Endothelial cell of umbilical vein (primary cell): ENCODE data around the gene DNAH9. TPM values are rescaled to one million over a fixed set of nuclear protein-coding genes. Genes with fewer than 3 reads are reported as not detected.

Experiments
- BruUV-seq: library from RNA; stranded (reverse); fragments of 400-500 nt; replicated peaks from 2 replicates; lab custom pipeline; 2021; lab: Mats Ljungman, UMichigan
- CTCF ChIA-PET: fragments of 300-600, 350-600 bp; sonication (Branson Sonifier 250); formaldehyde crosslinking; loops from one replicate; lab custom pipeline; 2021; ENCODE audit warnings: antibody characterized with exemption, inconsistent platforms; lab: Charles Lee
- POLR2A ChIA-PET: fragments of 300-600, 350-600 bp; sonication (Branson Sonifier 250); formaldehyde crosslinking; loops from one replicate; lab custom pipeline; 2021; ENCODE audit warnings: antibody characterized with exemption, inconsistent platforms; lab: Charles Lee
- DNase-seq: peaks from one replicate; pipeline ENCODE4 v3.0.0-alpha.2; 2011; ENCODE audit warnings: low read depth, low spot score
- FAIRE-seq: peaks from 2 replicates; lab custom pipeline; 2011; peaks lifted over from hg19 to GRCh38; lab: Jason Lieb, UNC
- H2AFZ ChIP-seq: 2 replicates; pipeline ENCODE4 v1.6.0; 2012; ENCODE audit warnings: low read depth, low read length, control low read depth, inconsistent platforms
- H3K27ac ChIP-seq: 2 replicates; pipeline ENCODE4 v1.5.1; 2011; ENCODE audit warnings: low read depth, mild to moderate bottlenecking, control low read depth, low read length, moderate library complexity; ENCODE audit not compliant: insufficient read depth
- H3K27me3 ChIP-seq, 2 experiments: 2 replicates each; pipeline versions ENCODE4 v1.6.0 to v1.6.1; 2011; ENCODE audit warnings: low read length in 2 of 2, mixed read lengths in 1 of 2; ENCODE audit not compliant: control insufficient read depth in 2 of 2, insufficient read depth in 2 of 2
- H3K36me3 ChIP-seq, 2 experiments: 2 replicates in 1 of 2; 3 replicates in 1 of 2; pipeline ENCODE4 v1.5.1; 2011; ENCODE audit warnings: low read length in 2 of 2, mild to moderate bottlenecking in 1 of 2, moderate library complexity in 1 of 2; ENCODE audit not compliant: control insufficient read depth in 2 of 2, insufficient read depth in 2 of 2; ENCODE audit errors: extremely low read depth in 1 of 2
- H3K4me1 ChIP-seq: 3 replicates; pipeline ENCODE4 v1.5.1; 2011; ENCODE audit warnings: mild to moderate bottlenecking, low read length; ENCODE audit not compliant: control insufficient read depth, insufficient read depth; ENCODE audit errors: extremely low read depth
- H3K4me2 ChIP-seq: 2 replicates; pipeline ENCODE4 v1.6.1; 2011; ENCODE audit warnings: low read length, control low read depth, mixed read lengths; ENCODE audit not compliant: insufficient read depth
- H3K4me3 ChIP-seq, 3 experiments: fragments of 200-600 bp in 1 of 3; sonication (generic), shearing (Covaris generic) in 1 of 3; replicated peaks in 1 of 3; 2 replicates each; pipeline ENCODE4 v1.5.1; 2011 to 2016; ENCODE audit warnings: control low read depth in 3 of 3, low read length in 3 of 3, mild to moderate bottlenecking in 2 of 3, inconsistent platforms in 1 of 3, low read depth in 1 of 3, moderate library complexity in 1 of 3; ENCODE audit not compliant: insufficient read depth in 1 of 3
- H3K79me2 ChIP-seq: 2 replicates; pipeline ENCODE4 v1.6.0; 2012; ENCODE audit warnings: low read length, inconsistent platforms; ENCODE audit not compliant: control insufficient read depth, insufficient read depth
- H3K9ac ChIP-seq: replicated peaks from 2 replicates; pipeline ENCODE3; 2011; ENCODE audit warnings: low read length, control low read depth; ENCODE audit not compliant: insufficient read depth; ENCODE audit errors: extremely low read depth
- H3K9me1 ChIP-seq: replicated peaks from 3 replicates; pipeline ENCODE4 v1.6.0; 2011; ENCODE audit warnings: mild to moderate bottlenecking, low read length; ENCODE audit not compliant: control insufficient read depth, insufficient read depth; ENCODE audit errors: extremely low read depth
- H3K9me3 ChIP-seq: replicated peaks from 2 replicates; pipeline ENCODE4 v1.5.1; 2012; ENCODE audit warnings: low read length, inconsistent platforms; ENCODE audit not compliant: control insufficient read depth, insufficient read depth
- H4K20me1 ChIP-seq: replicated peaks from 2 replicates; pipeline ENCODE3; 2011; ENCODE audit warnings: mild to moderate bottlenecking, low read length; ENCODE audit not compliant: control insufficient read depth, insufficient read depth; ENCODE audit errors: extremely low read depth
- EZH2 ChIP-seq: IDR thresholded peaks from 2 replicates; pipeline ENCODE4 v1.6.1; 2012; ENCODE audit warnings: borderline replicate concordance, low read depth, mild to moderate bottlenecking, moderate library complexity, low read length, inconsistent platforms; ENCODE audit not compliant: severe bottlenecking
- FOS ChIP-seq: IDR thresholded peaks from 2 replicates; pipeline ENCODE4 v1.6.1; 2011; ENCODE audit warnings: mild to moderate bottlenecking, low read length, moderate library complexity, borderline replicate concordance; ENCODE audit not compliant: insufficient read depth
- GATA2 ChIP-seq: IDR thresholded peaks from 2 replicates; pipeline ENCODE4 v1.7.0; 2011; ENCODE audit warnings: low read depth, mild to moderate bottlenecking, moderate library complexity, mixed read lengths, low read length; ENCODE audit not compliant: insufficient read length, insufficient read depth
- JUN ChIP-seq: IDR thresholded peaks from 2 replicates; pipeline ENCODE4 v1.6.1; 2011; ENCODE audit warnings: borderline replicate concordance, low read depth; ENCODE audit not compliant: insufficient read length, insufficient read depth
- MYC ChIP-seq: IDR thresholded peaks from one replicate; pipeline ENCODE4 v1.6.1; 2011; ENCODE audit warnings: mild to moderate bottlenecking, low read depth, low read length
- POLR2A ChIP-seq: IDR thresholded peaks from 2 replicates; pipeline ENCODE4 v1.6.1; 2012; ENCODE audit warnings: low read depth, mild to moderate bottlenecking, control low read depth, low read length
- POLR2AphosphoS5 ChIP-seq: IDR thresholded peaks from 2 replicates; pipeline ENCODE4 v1.6.1; 2012; ENCODE audit warnings: low read depth, mild to moderate bottlenecking, control low read depth, low read length, moderate library complexity; ENCODE audit not compliant: insufficient read depth
- dilution Hi-C: fragments of 300-500 bp; cut with MboI; formaldehyde crosslinking; loops from one replicate; pipeline ENCODE4 v1.15.0; 2019; ENCODE audit warnings: low sequenced_read_pairs; ENCODE audit not compliant: extremely low pct_ligation_motif_present
- intact Hi-C: fragments of 100-400 bp; cut with micrococcal nuclease; formaldehyde crosslinking; loops from one replicate; pipeline ENCODE4 v1.10.0; 2022
- polyA plus RNA-seq, 4 experiments: library from polyadenylated mRNA; depleted of rRNA in 3 of 4; stranded (reverse) in 3 of 4; unstranded in 1 of 4; fragments of >200 nt; gene quantifications; 2 replicates each; pipeline versions ENCODE4 v1.2.1 to v1.2.3, GENCODE V29; 2011 to 2012; ENCODE audit warnings: missing spikeins in 1 of 4
- total RNA-seq: library from RNA; stranded (reverse); gene quantifications from 2 replicates; pipeline ENCODE4 v1.2.3, GENCODE V29; 2021
- TF ChIP-seq, protein P1 (sequence below), 2 donors: IDR thresholded peaks; 1 replicate in 1 of 2; 2 replicates in 1 of 2; pipeline ENCODE4 v1.5.1; 2011; ENCODE audit warnings: low read length in 2 of 2, mild to moderate bottlenecking in 2 of 2, moderate library complexity in 2 of 2, control low read depth in 1 of 2, inconsistent platforms in 1 of 2, low read depth in 1 of 2; ENCODE audit not compliant: insufficient read depth in 1 of 2; ENCODE audit errors: extremely low read depth in 1 of 2
- TF ChIP-seq, protein P2 (sequence below): IDR thresholded peaks from 2 replicates; pipeline ENCODE4 v1.6.1; 2011; ENCODE audit not compliant: insufficient read depth, insufficient read length

The DNAH9 gene
- total and polyA plus RNA-seq, 2 donors (not counting 3 experiments of a cell fraction or from before 2014, with no cell fraction given): not detected

DNA sequence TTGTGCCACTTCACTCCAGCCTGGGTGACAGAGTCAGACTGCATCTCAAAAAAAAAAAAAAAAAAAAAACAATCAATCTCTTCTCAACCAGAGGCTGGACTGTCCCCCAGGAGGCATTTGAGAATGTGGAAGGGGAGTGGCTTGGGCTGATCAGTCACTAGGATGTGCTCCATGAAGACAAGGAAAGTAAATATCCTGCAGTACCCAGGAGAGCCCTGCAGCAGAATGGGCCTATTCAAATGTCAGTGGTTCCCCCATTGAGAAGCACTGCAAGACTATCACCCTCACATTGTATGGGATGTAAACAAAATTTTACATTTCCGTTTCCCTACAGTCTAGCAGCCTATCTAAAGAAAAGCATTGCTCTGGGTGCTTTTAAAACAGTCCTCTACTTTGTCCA lies 70.3 kb downstream of the DNAH9 start:
- no peaks in the 10 kb centered on the region for H4K20me1 ChIP-seq
- no peaks in the 10 kb centered on the region for H3K4me1 ChIP-seq
- H3K9me3 ChIP-seq: peaks cover 9% of the 10 kb centered on the region
- dilution Hi-C loops: no loop called here
- intact Hi-C loops: no loop called here
- H3K27ac ChIP-seq: no peak overlapping the region
- no peak for DNase-seq
- BruUV-seq: no TSS peak
- ChIA-PET POLR2A (no interaction called here), CTCF (no interaction called here)
- no peak for TF ChIP-seq POLR2AphosphoS5
- TF ChIP-seq GATA2: no peak
- TF ChIP-seq EZH2: no peak
- no peaks in the 10 kb centered on the region for H3K79me2 ChIP-seq
- H3K36me3 ChIP-seq: no peaks in the 10 kb centered on the region
- H3K9me1 ChIP-seq: no peaks in the 10 kb centered on the region
- no peak overlapping the region for H3K4me3 ChIP-seq
- H3K9ac ChIP-seq: no peak overlapping the region
- H3K27me3 ChIP-seq: no peaks in the 10 kb centered on the region
- FAIRE-seq: no peak
- H3K4me2 ChIP-seq: no peak overlapping the region
- no peak overlapping the region for H2AFZ ChIP-seq

DNA sequence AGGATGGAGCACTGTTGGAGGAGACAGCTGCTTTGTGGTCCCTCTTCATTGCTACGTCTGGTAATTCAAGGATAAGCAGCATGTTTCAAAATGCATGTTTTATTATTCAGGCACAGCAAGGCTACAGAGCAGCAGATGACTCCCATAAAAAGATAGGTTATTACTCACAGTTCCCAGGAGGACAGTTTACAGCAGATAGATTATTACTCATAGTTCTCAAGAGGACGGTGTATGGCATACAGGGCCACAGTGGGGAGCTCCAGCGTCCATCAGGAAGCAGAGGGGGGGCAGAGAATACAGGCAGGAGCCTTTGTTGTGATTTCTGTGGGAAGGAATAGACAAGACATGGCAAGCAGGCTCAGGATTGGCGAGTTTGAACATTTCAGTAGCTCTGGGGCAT lies 72.9 kb downstream of the DNAH9 start:
- Histone ChIP-seq H3K9me1 (no peaks in the 10 kb centered on the region), H3K4me3 (no peak overlapping the region), H3K9me3 (peaks cover 7% of the 10 kb centered on the region), H3K9ac (no peak overlapping the region), H2AFZ (no peak overlapping the region), H3K27me3 (no peaks in the 10 kb centered on the region), H3K79me2 (no peaks in the 10 kb centered on the region), H3K4me2 (no peak overlapping the region), H3K4me1 (no peaks in the 10 kb centered on the region), H4K20me1 (no peaks in the 10 kb centered on the region), H3K36me3 (no peaks in the 10 kb centered on the region), H3K27ac (no peak overlapping the region)
- no peak for TF ChIP-seq POLR2AphosphoS5
- TF ChIP-seq, protein P1, sequence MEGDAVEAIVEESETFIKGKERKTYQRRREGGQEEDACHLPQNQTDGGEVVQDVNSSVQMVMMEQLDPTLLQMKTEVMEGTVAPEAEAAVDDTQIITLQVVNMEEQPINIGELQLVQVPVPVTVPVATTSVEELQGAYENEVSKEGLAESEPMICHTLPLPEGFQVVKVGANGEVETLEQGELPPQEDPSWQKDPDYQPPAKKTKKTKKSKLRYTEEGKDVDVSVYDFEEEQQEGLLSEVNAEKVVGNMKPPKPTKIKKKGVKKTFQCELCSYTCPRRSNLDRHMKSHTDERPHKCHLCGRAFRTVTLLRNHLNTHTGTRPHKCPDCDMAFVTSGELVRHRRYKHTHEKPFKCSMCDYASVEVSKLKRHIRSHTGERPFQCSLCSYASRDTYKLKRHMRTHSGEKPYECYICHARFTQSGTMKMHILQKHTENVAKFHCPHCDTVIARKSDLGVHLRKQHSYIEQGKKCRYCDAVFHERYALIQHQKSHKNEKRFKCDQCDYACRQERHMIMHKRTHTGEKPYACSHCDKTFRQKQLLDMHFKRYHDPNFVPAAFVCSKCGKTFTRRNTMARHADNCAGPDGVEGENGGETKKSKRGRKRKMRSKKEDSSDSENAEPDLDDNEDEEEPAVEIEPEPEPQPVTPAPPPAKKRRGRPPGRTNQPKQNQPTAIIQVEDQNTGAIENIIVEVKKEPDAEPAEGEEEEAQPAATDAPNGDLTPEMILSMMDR (IDR thresholded peaks at IDR 0.05; ENCODE audit: extremely low read depth in 1 of 2, insufficient read depth in 1 of 2, low read depth in 1 of 2, low read length in 2 of 2): no peak
- TF ChIP-seq JUN: no peak
- TF ChIP-seq EZH2: no peak
- no peak for TF ChIP-seq FOS
- TF ChIP-seq, protein P2, sequence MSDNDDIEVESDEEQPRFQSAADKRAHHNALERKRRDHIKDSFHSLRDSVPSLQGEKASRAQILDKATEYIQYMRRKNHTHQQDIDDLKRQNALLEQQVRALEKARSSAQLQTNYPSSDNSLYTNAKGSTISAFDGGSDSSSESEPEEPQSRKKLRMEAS: no peak
- TF ChIP-seq MYC: no peak
- TF ChIP-seq GATA2: no peak
- TF ChIP-seq POLR2A: no peak
- no TSS peak for BruUV-seq
- intact Hi-C loops (no loop called here), dilution Hi-C loops (no loop called here)
- FAIRE-seq (no peak), DNase-seq (no peak)
- POLR2A ChIA-PET: no interaction called here
- CTCF ChIA-PET: no interaction called here
